Retinal pigment epithelial cell (primary cell): Measurements from ENCODE around the gene WLS.

Source experiments
- DNase-seq: peaks from one replicate; pipeline ENCODE4 v3.0.0-alpha.2; 2010; ENCODE audit warnings: low read depth
- H3K4me3 ChIP-seq: 2 replicates; pipeline ENCODE4 v1.5.1; 2011; ENCODE audit warnings: mild to moderate bottlenecking, low read length, control low read depth, moderate library complexity
- CTCF ChIP-seq: conservative IDR thresholded peaks from 2 replicates; pipeline ENCODE4 v1.5.1; 2011; ENCODE audit warnings: low read depth, low read length, control low read depth, inconsistent platforms

WLS gene

GRCh38 chr1:68157416-68157815 lies 74.9 kb downstream of the WLS start:
- no peak for DNase-seq
- TF ChIP-seq CTCF: no peak
- H3K4me3 ChIP-seq: no peak overlapping the region

GRCh38 chr1:68151690-68152089 lies 80.6 kb downstream of the WLS start:
- TF ChIP-seq CTCF: no peak
- DNase-seq: no peak
- H3K4me3 ChIP-seq: no peak overlapping the region

- TF ChIP-seq CTCF: no peak
- H3K4me3 ChIP-seq: no peak overlapping the region
- no peak for DNase-seq
These were observed 82.4 kb downstream of the WLS start for GRCh38 chr1:68149907-68150306.

- no peak for TF ChIP-seq CTCF
- no peak for DNase-seq
- no peak overlapping the region for H3K4me3 ChIP-seq
These were observed 83.1 kb downstream of the WLS start for GRCh38 chr1:68149110-68149798.

- H3K4me3 ChIP-seq: no peak overlapping the region
- no peak for TF ChIP-seq CTCF
- DNase-seq: no peak
These were observed 83.7 kb downstream of the WLS start for GRCh38 chr1:68148631-68149030.

- DNase-seq: no peak
- TF ChIP-seq CTCF: no peak
- no peak overlapping the region for H3K4me3 ChIP-seq
These were observed 84.7 kb downstream of the WLS start for GRCh38 chr1:68147534-68148171.
